ENCODE data around the gene ANO1.

ANO1 gene

GRCh38 chr11:70098936-70099335 is 20.8 kb downstream of the ANO1 start:
- DNase-seq, result no peak

GRCh38 chr11:70099578-70100279 is 21.6 kb downstream of the ANO1 start:
- no peak for DNase-seq

- no peak for DNase-seq
Observed at GRCh38 chr11:70100280-70100603, 22.1 kb downstream of the ANO1 start.

DNA sequence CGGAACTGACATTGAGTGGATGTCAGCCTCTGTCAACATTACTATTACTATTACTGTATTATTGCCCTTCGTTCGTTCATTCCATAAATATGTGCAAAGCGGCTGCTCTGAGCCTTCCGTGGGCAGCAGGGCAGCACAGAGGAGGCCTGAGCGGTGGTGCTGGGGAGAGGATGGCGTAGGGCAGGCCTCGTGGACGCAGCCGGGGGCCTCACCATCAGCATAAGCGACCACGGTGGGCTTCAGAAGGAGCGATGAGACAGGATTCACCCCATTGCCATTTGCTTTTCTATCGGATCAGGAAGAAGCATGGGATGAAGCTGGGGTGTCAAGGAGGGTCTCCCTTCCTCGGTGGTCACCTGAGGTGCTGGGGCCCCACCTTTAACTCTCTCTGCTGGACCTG is 22.7 kb downstream of the ANO1 start:
- DNase-seq, result no peak

DNA sequence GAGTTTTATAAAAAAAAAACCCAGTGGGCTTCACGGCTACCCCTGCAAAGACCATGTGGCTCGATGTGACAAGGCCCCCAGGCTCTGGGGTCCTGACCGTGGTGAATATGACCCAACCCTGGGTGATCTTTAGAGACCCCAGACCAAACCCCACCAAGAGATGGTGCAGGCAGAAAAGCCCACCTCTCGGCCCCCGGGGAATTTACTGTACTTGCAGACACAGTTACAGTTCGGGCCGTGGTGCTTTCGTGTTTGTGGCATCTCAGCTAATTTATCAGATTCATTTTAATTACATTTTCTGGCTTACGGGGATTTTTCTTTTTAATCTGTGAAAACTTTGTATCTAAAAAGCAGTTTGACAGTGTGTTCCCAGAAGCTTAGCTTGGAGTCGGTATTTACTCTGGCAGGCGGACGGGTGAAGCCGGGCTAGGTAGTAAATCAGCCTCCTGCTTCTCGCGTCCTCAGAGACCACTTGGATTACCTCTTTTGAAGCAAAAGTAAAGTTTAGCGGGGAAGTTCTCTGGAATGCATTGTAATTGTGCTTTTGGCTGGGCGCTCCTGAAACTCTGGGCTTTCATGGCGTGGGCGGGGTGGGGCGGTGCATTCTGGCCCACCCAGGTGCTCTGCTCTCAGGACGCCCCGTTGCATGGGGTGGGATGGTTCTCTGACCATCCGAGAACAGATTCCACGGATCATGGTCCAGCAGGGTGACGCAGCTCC is 25.3 kb downstream of the ANO1 start:
- DNase-seq, result no peak

- no peak for DNase-seq
Observed at GRCh38 chr11:70104419-70104818, 26.3 kb downstream of the ANO1 start.

DNA sequence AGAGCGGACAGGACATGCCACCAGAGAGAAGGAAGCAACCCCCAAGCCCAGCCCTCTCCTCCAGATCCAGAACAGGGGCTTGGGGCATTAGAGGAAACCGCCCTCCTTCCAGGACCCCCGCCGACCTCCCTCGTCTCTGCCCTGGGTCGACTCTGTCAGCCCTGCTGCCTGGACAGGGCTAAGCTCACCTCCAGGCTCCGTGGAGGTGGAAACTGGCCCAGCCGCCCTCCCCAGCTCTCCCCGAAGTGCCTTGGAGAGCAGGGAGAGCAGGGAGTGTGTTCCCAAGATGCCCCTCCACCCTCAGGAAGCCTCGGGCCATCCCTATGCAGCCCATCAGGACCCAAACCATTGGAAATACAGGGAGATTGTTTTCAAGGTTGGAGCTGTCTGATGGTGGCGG is 26.8 kb downstream of the ANO1 start:
- no peak for DNase-seq

GRCh38 chr11:70105369-70105754 is 27.2 kb downstream of the ANO1 start:
- no peak for DNase-seq

GRCh38 chr11:70105755-70106571 is 27.8 kb downstream of the ANO1 start:
- DNase-seq, result no peak

DNA sequence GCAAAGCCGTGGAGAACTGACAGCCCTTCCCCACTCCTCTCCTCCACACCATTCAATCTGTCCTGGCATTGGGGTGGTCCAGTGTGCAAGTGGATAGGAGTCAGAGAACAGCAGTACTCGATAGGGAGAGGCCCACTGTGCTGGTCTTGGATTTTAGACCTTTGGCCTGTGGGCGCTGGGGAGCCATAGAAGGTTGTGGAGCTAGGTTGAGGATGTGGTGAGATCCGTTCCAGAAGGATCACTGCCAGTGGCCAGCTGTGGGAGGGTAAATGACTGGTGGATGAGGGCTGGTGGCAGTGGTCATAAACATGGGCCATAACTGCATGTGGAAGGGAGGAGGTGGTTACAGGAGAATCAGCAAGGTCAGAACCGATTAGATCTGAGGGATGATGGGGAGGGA is 28.6 kb downstream of the ANO1 start:
- no peak for DNase-seq

DNA sequence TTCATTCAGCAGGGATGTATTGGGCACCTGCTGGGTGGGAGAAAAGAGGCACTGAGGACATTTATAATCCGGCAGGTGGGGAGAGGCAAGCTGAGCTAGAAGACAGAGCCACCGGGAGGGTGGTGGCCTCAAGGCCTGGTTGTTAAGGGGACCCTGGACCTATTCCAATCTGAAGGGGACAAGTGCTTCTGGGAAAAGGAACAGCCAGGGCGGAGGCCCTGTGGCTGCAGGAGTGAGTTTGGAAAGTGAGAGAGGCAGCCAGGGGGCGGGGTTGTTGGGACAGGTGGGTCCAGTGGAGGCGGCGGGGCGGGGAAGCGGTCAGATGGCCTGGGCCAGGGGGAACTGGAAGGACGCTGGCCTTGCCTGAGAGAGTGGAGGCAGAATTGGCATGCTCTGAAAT is 29.1 kb downstream of the ANO1 start:
- no peak for DNase-seq

DNA sequence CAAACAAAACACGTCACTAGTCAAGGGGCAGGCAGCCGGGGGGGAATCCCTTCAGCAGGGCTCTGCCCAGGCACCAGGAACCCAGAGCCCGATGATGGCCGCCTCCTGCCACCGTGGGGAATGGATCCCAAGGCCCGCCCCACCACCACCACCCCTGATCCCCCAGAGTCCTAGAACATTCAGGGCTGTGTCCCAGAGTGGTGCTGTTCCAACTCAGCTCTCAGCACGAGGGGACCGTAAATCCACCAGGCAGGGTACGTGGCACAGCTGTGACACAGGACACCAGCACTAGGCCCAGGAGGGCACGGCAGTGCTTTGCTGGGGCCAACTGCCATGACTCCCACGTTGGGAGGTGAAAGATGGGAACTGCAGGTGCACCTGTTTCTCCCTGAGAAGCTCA is 29.6 kb downstream of the ANO1 start:
- DNase-seq, result no peak

DNA sequence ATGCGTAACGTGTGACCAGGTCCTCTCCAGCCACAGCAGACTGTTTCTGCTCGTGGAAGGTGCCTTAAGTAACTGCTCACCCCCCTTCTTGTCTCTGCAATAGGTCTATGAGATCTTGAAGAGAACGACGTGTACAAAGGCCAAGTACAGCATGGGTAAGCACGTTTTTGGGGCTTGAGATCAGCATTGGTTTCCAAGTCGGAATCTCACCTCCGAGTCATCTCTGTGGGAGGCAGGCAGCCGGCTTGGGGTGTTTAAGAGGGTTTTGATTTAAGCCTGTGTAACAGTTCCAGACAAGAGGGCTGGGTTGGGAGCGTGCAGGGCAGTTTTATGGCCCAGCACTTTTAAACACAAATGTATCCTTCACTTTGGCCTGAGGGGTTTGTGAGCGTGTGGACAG is 30.1 kb downstream of the ANO1 start:
- no peak for DNase-seq

GRCh38 chr11:70109006-70109405 is 30.9 kb downstream of the ANO1 start:
- no peak for DNase-seq

DNA sequence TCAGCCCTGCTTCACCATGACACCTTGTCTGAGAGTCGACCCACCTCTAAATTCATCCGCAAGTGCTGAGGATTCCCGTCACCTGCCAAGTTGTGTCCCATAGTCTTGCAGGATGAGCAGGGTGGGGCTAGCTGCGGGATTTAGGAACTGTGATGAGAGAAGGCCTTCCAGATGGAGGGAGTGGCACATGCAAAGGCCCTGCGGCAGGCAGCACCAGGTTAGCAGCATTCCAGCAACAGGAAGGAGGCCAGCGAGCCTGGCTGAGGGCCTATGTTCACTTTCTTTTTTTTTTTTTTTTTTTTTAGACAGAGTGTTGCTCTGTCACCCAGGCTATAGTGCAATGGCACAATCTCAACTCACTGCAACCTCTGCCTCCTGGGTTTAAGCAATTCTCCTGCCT is 31.8 kb downstream of the ANO1 start:
- DNase-seq, result no peak

DNA sequence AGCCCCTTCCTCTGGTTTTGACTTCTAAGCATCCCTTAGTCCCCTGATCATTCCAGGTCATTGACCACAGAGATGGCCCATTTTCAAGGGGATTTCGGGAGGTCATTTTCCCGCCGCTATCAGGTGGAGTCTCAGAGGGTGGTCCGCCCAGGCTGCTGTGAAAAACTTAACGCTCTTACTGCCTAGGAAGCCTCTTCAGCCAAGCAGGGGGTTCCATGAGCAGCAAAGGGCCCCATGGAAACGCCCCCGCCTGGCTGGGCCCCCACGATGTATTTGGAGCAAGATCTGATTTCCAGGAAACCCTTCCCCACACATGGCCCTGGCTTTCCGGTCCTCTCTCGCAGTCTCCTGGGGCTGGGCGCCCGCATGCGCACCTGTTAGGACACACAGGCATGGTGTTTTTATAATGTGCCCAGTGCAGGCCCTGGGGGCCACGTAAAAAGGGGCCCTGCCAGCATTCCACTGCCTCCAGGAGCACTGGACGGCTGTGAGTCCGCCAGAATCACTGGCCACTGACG is 32.5 kb downstream of the ANO1 start:
- no peak for DNase-seq

GRCh38 chr11:70111269-70112016 is 33.3 kb downstream of the ANO1 start:
- DNase-seq, result no peak

GRCh38 chr11:70112017-70112434 is 33.9 kb downstream of the ANO1 start:
- no peak for DNase-seq

GRCh38 chr11:70113801-70114200 is 35.7 kb downstream of the ANO1 start:
- DNase-seq, result no peak

- no peak for DNase-seq
Observed at GRCh38 chr11:70115778-70116177, 37.7 kb downstream of the ANO1 start.

DNA sequence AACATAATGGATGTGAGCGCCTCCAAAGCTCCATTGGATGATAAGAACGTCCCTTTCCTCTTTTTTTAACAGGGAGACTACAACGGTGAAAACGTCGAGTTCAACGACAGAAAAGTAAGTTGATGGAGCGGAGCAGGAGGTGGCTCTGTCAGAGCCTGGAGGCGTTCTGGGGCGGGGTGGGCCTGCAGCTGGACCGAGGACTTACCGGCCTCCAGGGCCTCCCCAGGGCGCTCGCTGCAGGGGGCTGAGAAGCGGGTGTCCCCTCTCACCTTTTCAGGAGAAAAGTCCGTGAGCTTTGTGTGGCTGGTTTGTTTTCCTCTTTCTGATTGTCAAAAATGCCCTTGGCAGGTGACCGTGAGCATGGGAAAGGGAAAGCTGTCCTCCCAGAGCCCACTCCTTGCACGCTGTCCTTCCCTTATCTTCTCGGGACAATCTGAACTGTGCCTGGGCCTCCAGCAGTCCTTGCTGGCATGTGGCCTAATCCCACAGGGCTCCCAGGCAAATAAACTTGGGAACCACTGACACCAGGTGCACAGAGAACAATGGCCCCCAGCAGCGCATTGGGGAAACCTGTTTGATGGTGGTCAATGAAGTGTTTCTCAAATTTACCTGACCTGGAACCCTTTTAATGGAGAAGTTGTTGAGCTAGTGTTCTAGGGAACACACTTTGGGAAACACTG is 38.4 kb downstream of the ANO1 start:
- no peak for DNase-seq

DNA sequence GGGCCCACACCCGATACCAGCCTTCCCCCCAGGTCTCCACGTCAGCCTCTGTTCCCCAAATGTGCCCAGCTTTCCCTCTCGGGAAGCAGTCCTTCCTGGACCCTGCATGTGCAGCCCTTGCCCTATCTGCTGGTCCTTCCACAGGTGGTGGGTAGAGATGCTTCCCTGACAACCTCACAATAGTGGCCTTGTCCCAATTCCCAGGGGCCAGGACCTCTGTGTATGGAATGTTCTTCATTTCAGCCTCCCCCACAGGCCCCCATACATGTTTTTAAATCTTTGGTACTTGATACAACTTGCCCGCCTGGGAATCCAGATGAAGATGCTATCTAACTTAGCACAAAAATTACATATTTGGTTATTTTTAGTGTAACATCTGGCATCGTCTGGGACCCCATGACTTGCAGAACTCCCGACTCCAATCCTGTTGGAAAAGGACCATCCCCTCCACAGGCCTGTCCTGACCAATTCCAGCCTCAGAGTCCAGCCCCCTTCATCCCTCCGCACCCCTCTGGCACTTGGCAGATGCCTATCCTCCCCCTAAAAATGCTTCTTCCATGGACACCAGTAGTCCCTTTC is 39.5 kb downstream of the ANO1 start:
- no peak for DNase-seq
